HG03469 (cell line): Measurements from ENCODE around the gene NELL1.
"Not testable (repeated sequence)": the region's sequence is repeated elsewhere in the genome, so short reads cannot be mapped to it uniquely, and the experiment has no call there.

Source experiments
- ATAC-seq: cut with Tn5 transposase; IDR thresholded peaks from one replicate; pipeline ENCODE4 v1.9.1; 2021; ENCODE audit warnings: mild to moderate bottlenecking, moderate library complexity, moderate number of reproducible peaks; ENCODE audit not compliant: unreplicated experiment

The NELL1 gene

GRCh38 chr11:21072558-21072957 is 403.2 kb downstream of the NELL1 start:
- no peak for ATAC-seq

GRCh38 chr11:21082853-21083252 is 413.5 kb downstream of the NELL1 start:
- ATAC-seq: no peak

GRCh38 chr11:21088930-21089329 is 419.5 kb downstream of the NELL1 start:
- no peak for ATAC-seq

- ATAC-seq: no peak
Measured at GRCh38 chr11:21104641-21105040, 435.3 kb downstream of the NELL1 start.

GRCh38 chr11:21105196-21105917 is 436.0 kb downstream of the NELL1 start:
- no peak for ATAC-seq

- ATAC-seq: no peak
Measured at GRCh38 chr11:21109341-21109740, 440.0 kb downstream of the NELL1 start.

- ATAC-seq: no peak
Measured at GRCh38 chr11:21110415-21110814, 441.0 kb downstream of the NELL1 start.

- no peak for ATAC-seq
Measured at GRCh38 chr11:21113876-21114275, 444.5 kb downstream of the NELL1 start.

- no peak for ATAC-seq
Measured at GRCh38 chr11:21116009-21116408, 446.6 kb downstream of the NELL1 start.

- ATAC-seq: no peak
Measured at GRCh38 chr11:21119411-21119810, 450.0 kb downstream of the NELL1 start.

GRCh38 chr11:21121991-21122390 is 452.6 kb downstream of the NELL1 start:
- no peak for ATAC-seq

GRCh38 chr11:21122523-21122922 is 453.1 kb downstream of the NELL1 start:
- ATAC-seq: no peak

- ATAC-seq: no peak
Measured at GRCh38 chr11:21132146-21132720, 462.8 kb downstream of the NELL1 start.

GRCh38 chr11:21133244-21133643 is 463.9 kb downstream of the NELL1 start:
- no peak for ATAC-seq

- no peak for ATAC-seq
Measured at GRCh38 chr11:21133722-21134121, 464.3 kb downstream of the NELL1 start.

- ATAC-seq: no peak
Measured at GRCh38 chr11:21137803-21138202, 468.4 kb downstream of the NELL1 start.

GRCh38 chr11:21141557-21141956 is 472.2 kb downstream of the NELL1 start:
- not testable (repeated sequence) for ATAC-seq

GRCh38 chr11:21142007-21142406 is 472.6 kb downstream of the NELL1 start:
- no peak for ATAC-seq

GRCh38 chr11:21144531-21144930 is 475.1 kb downstream of the NELL1 start:
- no peak for ATAC-seq

- no peak for ATAC-seq
Measured at GRCh38 chr11:21148376-21148775, 479.0 kb downstream of the NELL1 start.

- ATAC-seq: no peak
Measured at GRCh38 chr11:21160140-21160539, 490.8 kb downstream of the NELL1 start.

GRCh38 chr11:21169639-21170038 is 500.3 kb downstream of the NELL1 start:
- no peak for ATAC-seq

GRCh38 chr11:21173476-21173875 is 504.1 kb downstream of the NELL1 start:
- ATAC-seq: no peak
